ENCODE results near the gene ELOVL3. TPM values are rescaled to one million over a fixed set of nuclear protein-coding genes. Genes with fewer than 3 reads are reported as not detected.
"Not testable (repeated sequence)": the region's sequence is repeated elsewhere in the genome, so short reads cannot be mapped to it uniquely, and the experiment has no call there.

The ELOVL3 gene
- total and polyA plus RNA-seq, 7 donors: 0.17 to 0.54 (median 0.26) TPM; not detected in 1

DNA sequence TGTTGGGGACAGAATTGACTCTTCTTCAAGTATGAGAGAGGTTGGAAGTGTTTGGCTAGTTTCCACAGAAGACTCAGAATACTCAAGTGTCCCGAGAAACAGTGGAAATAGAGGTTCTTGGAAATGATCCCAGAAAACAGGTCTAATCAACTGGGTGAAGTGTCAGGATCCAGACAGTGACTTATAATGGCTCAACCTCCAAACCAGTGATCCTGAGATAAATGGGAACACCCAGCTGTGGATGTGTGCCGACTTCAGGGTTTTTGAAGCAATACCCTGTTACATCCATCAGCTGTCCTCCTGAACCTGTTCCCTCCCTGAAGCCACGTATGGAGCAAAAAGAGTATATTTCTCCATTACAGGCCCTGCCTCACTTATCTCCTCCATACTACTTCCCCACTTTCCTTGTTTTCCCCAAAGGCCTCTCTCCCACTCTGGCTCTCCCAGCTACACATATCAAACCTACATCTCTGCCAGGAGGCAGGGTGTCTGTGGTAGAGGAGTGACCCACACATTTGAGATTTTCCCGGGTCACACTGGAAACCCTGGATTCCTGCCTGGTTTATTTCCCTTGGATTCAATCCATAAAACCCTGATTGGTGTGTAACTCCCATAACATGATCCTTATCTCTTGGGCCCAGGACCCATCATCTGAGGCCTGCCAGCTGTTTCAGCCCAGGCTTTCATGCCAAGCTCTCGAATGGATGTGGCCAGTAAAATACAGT lies 17.6 kb upstream of the ELOVL3 start:
- H3K9me3 ChIP-seq: peaks cover 4% of the 10 kb centered on the region
- no peak for DNase-seq
- no peaks in the 10 kb centered on the region for H3K36me3 ChIP-seq (ENCODE audit: insufficient read depth in 1 of 2, low read depth in 1 of 2)
- no peak overlapping the region for H3K4me3 ChIP-seq
- intact Hi-C loops (cut with DNase I): no loop called here
- TF ChIP-seq, protein P1, sequence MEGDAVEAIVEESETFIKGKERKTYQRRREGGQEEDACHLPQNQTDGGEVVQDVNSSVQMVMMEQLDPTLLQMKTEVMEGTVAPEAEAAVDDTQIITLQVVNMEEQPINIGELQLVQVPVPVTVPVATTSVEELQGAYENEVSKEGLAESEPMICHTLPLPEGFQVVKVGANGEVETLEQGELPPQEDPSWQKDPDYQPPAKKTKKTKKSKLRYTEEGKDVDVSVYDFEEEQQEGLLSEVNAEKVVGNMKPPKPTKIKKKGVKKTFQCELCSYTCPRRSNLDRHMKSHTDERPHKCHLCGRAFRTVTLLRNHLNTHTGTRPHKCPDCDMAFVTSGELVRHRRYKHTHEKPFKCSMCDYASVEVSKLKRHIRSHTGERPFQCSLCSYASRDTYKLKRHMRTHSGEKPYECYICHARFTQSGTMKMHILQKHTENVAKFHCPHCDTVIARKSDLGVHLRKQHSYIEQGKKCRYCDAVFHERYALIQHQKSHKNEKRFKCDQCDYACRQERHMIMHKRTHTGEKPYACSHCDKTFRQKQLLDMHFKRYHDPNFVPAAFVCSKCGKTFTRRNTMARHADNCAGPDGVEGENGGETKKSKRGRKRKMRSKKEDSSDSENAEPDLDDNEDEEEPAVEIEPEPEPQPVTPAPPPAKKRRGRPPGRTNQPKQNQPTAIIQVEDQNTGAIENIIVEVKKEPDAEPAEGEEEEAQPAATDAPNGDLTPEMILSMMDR (IDR thresholded peaks at IDR 0.05): no peak
- no peak overlapping the region for H3K27ac ChIP-seq
- WGBS, 3 donors: 30 to 43% (median 37%) methylated on average over 5 of the region's 5 CpGs
- no peaks in the 10 kb centered on the region for H3K4me1 ChIP-seq
- H3K27me3 ChIP-seq (ENCODE audit: insufficient read depth in 3 of 3, low read length in 2 of 3): no peaks in the 10 kb centered on the region
- ATAC-seq: no peak

DNA sequence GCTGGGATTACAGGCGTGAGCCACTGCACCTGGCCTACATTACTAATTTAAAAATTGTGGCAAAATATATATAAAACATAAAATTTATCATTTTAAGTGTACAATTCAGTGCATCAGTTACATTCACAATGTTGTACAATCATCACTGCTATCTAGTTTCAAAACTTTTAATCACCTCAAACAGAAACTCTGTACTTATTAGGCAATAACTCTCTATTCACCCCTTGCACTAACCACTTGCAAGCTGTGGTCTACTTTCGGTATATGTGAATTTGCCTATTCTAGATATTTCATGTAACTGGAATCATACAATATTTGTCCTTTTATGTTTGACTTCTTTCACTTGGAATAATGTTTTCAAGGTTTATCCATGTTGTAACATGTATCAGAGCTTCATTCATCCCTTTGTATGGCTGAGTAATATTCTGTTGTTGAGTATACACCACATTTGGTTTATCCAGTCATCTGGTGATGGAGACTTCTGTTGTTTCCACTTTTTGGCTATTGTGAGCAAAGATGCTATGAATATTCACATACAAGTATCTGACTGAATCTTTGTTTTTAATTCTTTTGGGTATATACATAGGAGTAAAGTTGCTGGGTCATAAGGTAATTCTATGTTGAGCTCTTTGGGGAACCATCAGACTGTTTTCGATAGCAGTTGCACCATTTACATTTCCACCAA lies 14.3 kb upstream of the ELOVL3 start:
- Histone ChIP-seq H3K9me3 (no peaks in the 10 kb centered on the region), H3K27me3 (ENCODE audit: insufficient read depth in 3 of 3, low read length in 2 of 3) (no peaks in the 10 kb centered on the region), H3K4me1 (no peaks in the 10 kb centered on the region), H3K4me3 (no peak overlapping the region), H3K27ac (no peak overlapping the region), H3K36me3 (ENCODE audit: insufficient read depth in 1 of 2, low read depth in 1 of 2) (no peaks in the 10 kb centered on the region)
- WGBS, 3 donors: 87 to 90% (median 88%) methylated on average over 3 of the region's 3 CpGs
- TF ChIP-seq, protein P1 (IDR thresholded peaks at IDR 0.05): no peak
- DNase-seq (no peak), ATAC-seq (no peak)
- intact Hi-C loops (cut with DNase I): no loop called here

DNA sequence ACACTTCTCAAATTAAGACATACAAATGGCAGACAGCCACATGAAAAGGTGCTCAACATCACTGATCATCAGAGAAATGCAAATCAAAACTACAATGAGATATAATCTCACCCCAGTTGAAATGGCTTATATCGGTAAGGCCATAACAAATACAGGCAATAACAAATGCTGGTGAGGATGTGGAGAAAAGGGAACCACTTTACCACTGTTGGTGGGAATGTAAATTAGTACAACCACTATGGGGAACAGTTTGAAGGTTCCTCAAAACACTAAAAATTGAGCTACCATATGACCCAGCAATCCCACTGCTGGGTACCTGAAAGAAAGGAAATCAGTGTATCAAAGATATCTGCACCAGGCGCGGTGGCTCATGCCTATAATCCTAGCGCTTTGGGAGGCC lies 12.5 kb upstream of the ELOVL3 start:
- H3K9me3 ChIP-seq; ATAC-seq; H3K27ac ChIP-seq; H3K4me1 ChIP-seq; H3K27me3 ChIP-seq (ENCODE audit: insufficient read depth in 3 of 3, low read length in 2 of 3); intact Hi-C loops (cut with DNase I); DNase-seq; H3K4me3 ChIP-seq; H3K36me3 ChIP-seq (ENCODE audit: insufficient read depth in 1 of 2, low read depth in 1 of 2): not testable (repeated sequence)
- WGBS, 3 donors: 73 to 91% (median 74%) methylated on average over 4 of the region's 4 CpGs

DNA sequence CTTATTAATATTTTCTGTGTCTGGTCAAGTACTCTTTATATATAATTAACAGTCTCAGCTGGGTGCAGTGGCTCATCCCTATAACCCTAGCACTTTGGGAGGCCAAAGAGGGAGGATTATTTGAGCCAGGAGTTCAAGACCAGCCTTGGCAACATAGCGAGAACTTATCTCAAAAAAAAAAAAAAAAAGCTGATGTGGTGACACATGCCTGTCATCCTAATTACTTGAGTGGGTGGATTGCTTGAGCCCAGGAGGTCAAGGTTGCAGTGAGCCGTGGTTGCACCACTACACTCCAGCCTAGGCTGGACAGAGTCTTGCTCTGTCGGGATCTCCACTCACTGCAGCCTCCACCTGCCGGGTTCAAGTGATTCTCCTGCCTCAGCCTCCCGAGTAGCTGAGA lies 6.7 kb upstream of the ELOVL3 start:
- Histone ChIP-seq H3K27me3 (ENCODE audit: insufficient read depth in 3 of 3, low read length in 2 of 3) (no peaks in the 10 kb centered on the region), H3K36me3 (ENCODE audit: insufficient read depth in 1 of 2, low read depth in 1 of 2) (no peaks in the 10 kb centered on the region), H3K9me3 (no peaks in the 10 kb centered on the region), H3K4me1 (no peaks in the 10 kb centered on the region), H3K27ac (no peak overlapping the region), H3K4me3 (no peak overlapping the region)
- intact Hi-C loops (cut with DNase I): no loop called here
- 80 to 88% (median 83%) methylated on average over 5 of the region's 5 CpGs for WGBS, 3 donors
- TF ChIP-seq, protein P1 (IDR thresholded peaks at IDR 0.05): no peak
- ATAC-seq (no peak), DNase-seq (no peak)

DNA sequence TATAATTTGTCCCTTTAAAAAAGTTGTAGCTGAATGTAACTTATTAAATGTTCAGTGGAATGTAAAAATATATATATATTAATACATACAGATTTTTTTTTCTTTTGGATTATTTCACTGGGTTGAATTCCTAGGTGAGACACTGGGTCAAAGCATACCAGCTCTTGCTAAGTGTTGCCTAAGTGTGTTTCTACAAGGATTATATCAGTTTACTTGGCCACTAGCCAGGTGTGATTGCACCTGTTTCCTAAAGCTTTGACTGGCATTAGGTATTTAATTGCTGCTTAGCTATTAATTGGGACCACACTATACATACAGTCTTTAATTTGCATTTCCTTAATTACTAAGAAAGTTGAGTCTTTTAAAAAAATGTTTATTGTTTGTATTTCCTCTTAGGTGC lies 5.5 kb upstream of the ELOVL3 start:
- ATAC-seq: peak in 1 of 4 donors; percentile 54

More for the DNA sequence above, 5.5 kb upstream of the ELOVL3 start:
- H3K36me3 ChIP-seq (ENCODE audit: insufficient read depth in 1 of 2, low read depth in 1 of 2): no peaks in the 10 kb centered on the region
- H3K27ac ChIP-seq: no peak overlapping the region
- H3K4me3 ChIP-seq: no peak overlapping the region
- H3K27me3 ChIP-seq (ENCODE audit: insufficient read depth in 3 of 3, low read length in 2 of 3): no peaks in the 10 kb centered on the region
- intact Hi-C loops (cut with DNase I): loop anchor here in 1 of 2 donors (10.0 kb wide), 1 partner anchor 46 kb away; no protein-coding TSS in a partner anchor
- no peaks in the 10 kb centered on the region for H3K9me3 ChIP-seq
- H3K4me1 ChIP-seq: peaks cover 5% of the 10 kb centered on the region
- TF ChIP-seq, protein P1 (IDR thresholded peaks at IDR 0.05): no peak
- no peak for DNase-seq

Data from psoas muscle (tissue), 8 donors.